GM21390 (cell line): Measurements from ENCODE around the gene GRIA3.
"Not testable (repeated sequence)": the region's sequence is repeated elsewhere in the genome, so short reads cannot be mapped to it uniquely, and the experiment has no call there.

Source experiments
- ATAC-seq: cut with Tn5 transposase; IDR thresholded peaks from one replicate; pipeline ENCODE4 v1.9.1; 2021; ENCODE audit not compliant: unreplicated experiment

The GRIA3 gene

DNA sequence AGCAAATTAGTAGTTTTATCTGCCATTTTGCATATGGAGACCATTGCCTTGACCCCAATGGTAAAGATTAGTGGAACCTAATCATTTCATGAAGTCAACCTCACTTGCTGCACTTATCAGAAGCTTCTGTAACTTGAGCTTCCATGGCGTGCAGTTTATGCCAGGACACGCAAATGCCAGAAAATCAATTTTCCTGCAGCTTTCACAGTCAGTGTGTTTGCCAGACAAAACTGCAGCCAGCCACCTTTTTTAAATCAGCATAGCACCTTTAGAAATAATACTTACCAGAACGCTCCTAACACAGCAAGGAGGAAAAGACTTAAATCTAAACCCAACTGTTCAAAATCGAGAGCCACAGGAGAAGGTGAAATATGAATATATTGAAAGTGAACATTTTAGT lies 265.3 kb downstream of the GRIA3 start:
- ATAC-seq: no peak

- ATAC-seq: no peak
Measured at GRCh38 chrX:123450222-123450621, 266.1 kb downstream of the GRIA3 start.

- peak; percentile 63 for ATAC-seq
Measured at GRCh38 chrX:123454712-123455431, 270.8 kb downstream of the GRIA3 start.

DNA sequence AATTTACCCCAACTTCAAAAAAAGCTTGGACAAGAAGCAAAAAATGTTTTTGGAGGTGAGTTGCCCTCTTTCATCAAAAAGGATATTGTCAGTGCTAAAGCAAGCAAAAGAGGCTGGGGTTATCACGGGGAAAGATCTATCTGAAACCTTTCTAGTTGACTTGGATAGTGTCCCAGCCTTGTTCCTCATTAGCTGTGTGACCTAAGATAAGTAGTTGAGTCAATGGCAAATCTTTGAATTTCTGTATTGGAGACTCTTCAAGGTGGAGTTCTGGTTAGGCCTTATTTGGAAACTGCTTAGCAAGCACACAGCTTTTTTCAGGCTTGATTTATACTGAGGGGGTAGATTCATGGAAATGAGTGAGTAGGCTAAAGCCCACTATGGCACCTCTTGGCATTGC lies 271.6 kb downstream of the GRIA3 start:
- ATAC-seq: no peak

DNA sequence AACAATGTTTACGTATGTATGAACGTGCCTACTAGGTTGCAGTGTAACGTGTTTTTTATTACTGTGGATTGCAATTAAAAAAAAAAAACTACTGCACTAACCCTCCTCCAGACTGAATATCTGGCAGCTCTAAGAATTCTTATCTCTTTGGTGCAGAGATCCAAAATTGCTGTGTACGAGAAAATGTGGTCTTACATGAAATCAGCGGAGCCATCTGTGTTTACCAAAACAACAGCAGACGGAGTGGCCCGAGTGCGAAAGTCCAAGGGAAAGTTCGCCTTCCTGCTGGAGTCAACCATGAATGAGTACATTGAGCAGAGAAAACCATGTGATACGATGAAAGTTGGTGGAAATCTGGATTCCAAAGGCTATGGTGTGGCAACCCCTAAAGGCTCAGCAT lies 280.6 kb downstream of the GRIA3 start:
- no peak for ATAC-seq

DNA sequence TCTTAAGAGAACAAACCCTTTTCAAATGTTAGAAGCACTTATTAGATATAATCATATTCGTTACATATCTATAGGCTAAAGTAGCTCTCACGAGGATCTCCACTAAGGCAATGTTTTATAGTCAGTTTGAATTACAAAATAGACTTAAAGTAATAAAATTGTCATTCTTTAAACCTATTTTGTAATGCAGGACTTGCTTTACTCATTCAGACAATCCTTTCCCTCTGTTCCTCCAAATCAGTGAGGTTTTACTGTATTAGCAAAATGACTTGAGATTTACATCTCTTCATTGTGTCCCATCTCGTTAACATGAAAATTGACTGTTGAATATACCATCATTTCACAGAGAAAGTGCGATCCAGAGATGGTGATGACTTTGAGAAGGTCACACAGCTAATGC lies 284.4 kb downstream of the GRIA3 start:
- ATAC-seq: no peak

GRCh38 chrX:123475068-123475724 lies 291.1 kb downstream of the GRIA3 start:
- peak; percentile 53 for ATAC-seq

GRCh38 chrX:123476611-123477219 lies 292.6 kb downstream of the GRIA3 start:
- no peak for ATAC-seq

DNA sequence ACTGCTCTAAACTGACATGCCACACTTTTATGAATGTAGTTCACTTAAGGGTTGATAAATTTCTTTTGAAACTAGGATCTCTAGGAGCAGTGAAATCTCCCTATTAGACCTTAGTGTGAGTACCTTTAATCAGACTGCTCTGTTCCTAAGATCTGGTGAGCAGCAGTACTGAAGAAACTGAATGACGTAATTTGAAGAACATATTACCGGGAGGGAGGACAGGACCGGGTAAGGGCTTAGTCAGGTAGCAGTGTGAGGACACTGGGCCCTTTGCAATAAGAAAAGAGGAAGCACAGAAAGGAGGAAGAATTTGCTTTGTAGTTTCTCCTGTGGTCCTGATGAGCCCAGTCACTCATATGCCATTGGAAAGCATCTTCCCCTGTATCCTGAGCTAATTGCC lies 293.6 kb downstream of the GRIA3 start:
- no peak for ATAC-seq

DNA sequence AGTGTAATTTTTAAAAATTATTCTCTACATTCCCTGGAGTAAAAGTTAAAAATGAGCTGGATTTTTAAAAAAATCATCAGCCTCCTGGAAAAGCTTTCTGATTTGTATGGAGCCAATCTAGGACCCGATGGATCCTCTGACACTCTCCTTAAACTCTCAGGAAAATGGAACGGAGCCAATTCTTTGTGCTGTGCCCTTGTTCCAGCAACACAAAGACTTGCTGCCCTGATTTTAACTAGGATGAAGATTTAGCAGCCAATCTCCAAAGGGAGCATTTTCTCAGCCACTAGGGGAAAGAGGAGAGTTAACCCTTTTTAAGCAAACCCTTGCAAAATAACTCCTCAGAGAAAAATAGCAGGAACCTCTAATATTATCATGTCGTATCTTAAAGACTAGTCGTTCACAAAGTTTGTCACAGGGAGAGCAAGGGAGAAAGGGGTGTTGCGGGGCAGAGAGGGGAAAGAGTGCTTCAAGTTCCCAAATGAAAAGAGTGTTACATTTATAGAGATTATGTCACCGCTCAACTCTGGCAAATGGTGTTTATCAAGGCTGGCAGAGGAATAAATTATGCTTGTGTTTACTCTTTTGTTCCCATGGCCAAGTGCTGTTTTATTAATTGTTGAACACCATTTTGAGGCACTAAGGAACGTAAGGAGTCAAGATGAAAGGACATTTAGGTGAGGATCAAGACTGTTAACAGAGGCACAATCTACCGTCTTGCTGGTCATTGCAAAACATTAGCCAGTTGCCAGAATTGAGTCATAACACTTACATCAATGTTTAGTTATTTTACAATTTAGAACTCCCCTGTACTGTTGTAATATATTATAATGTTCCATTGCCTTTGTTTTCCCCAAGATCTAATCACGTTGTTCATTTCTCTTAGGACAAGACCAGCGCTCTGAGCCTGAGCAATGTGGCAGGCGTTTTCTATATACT lies 298.1 kb downstream of the GRIA3 start:
- no peak for ATAC-seq

DNA sequence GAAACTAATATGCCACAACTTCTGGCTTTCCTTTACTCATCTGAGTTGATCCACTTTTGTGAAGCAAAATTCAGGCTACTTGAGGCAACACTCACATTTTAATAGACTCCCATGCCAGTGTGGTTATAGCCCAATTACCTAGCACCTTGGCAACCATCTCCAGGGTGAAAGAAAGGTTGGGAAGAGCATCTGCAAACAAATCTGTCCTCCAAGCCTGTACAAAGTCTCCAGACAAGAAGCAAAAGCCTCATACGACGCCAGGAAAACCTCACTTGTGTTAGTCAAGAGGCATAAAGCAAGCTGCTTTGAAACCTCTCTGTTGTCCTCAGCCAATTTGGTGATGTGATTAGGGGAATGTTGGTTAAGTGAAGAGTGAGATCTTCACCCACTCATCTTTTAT lies 302.2 kb downstream of the GRIA3 start:
- no peak for ATAC-seq

GRCh38 chrX:123487236-123487635 lies 303.2 kb downstream of the GRIA3 start:
- no peak for ATAC-seq

- no peak for ATAC-seq
Measured at GRCh38 chrX:123487669-123488068, 303.6 kb downstream of the GRIA3 start.

GRCh38 chrX:123489011-123489410 lies 304.9 kb downstream of the GRIA3 start:
- ATAC-seq: no peak

GRCh38 chrX:123493857-123494256 lies 309.8 kb downstream of the GRIA3 start:
- no peak for ATAC-seq

DNA sequence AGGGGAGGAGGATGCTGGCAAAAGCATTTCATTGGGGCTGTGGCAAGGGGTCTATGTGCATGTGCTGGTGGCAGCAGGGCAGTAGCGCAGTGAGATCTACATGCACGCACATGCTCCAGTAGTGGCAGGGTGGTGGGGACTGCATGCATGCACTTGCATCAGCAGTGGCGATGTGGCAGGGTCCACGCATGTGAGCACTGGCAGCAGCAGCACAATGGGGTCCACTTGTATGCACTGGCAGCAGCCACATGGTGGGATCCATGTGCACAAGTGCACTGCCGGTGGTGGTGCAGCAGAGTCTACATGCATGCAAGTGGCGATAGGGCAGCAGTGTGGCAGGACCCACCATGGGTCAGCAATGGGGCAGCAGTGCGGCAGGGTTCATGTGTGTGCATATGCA lies 315.7 kb downstream of the GRIA3 start:
- ATAC-seq: no peak

DNA sequence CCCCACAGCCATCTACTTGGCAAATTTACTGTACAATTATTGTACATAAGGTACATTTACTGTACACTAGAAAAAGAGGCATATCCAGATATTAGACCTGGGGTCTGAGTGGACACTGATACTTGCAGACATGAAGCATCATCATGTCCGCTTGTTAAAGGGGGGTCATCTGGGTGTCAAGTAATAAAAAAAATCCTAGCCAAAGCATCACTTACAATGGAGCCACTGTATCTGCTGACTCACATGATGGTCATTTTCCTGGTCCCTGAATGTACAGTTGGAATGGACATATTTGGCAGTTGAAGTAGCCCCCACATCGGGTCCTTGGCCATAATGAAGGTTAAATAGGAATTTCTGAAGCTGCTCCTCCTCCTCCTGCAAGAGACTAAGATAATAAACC lies 320.0 kb downstream of the GRIA3 start:
- ATAC-seq: no peak

DNA sequence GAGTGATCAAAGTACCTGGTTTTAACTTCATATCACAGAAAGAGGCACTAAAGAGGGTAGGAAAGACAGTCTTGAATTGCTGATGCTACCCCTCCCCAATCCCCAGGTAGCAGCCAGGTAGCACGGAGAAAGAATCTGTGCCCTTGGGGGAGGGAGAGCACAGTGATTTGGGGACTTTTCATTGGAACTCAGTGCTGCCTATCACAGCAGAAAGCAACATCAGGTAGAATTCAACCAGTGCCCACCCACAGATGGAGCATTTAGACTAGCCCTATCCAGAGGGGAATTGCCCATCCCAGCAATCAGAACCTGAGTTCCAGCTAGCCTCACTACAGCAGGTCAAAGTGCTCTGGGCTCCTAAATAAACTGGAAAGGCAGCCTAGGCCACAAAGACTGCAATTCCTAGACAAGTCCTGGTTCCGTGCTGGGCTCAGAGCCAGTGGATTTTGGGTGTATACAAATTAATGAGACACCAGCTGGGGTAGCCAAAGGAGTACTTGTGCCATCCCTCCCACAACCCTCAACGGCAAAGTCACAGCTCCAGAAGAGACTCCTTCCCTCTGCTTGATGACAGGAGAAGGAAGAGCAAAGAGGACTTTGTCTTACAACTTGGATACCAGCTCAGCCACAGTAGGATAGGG lies 320.7 kb downstream of the GRIA3 start:
- no peak for ATAC-seq

DNA sequence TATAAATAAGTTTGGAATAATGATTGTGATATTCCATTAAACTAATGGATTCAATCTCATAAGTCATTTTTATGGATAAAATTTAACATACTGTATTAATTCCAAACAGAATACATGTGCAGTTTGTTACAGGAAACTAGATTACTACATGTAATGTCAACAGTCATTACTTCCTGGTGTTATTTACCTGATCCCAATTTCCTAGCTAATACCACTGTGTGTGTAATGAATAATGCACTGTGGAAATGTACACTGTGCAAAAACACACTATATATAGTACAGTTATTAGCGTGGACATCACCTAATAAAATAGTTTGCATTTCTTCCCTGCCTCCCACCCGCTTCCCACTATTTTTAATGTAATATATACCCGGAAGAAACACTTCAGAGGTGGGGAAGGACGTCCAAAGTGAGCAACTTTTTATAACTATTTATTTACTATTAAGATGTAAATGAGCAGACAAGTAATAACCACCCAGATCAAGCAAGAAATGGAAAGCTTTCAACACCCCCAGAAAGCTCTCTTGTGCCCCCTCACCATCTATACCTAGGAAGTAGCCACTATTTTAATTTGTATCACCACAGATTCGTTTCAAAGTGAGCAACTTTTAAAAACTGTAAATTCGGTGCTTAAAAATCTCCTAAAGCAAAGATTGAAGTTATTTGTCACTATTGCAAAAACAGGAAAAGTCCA lies 329.7 kb downstream of the GRIA3 start:
- no peak for ATAC-seq

GRCh38 chrX:123514279-123514640 lies 330.2 kb downstream of the GRIA3 start:
- not testable (repeated sequence) for ATAC-seq
